SK-N-MC (cell line): ENCODE measurements around the gene ASB3.

Experiments used
- EZH2 ChIP-seq: fragments of 200-600 bp; sonication (generic); IDR thresholded peaks from one replicate; pipeline ENCODE4 v1.6.1; 2017; ENCODE audit warnings: antibody characterized with exemption
- FOXP2 ChIP-seq: optimal IDR thresholded peaks from 2 replicates; pipeline ENCODE3; 2011; ENCODE audit warnings: mild to moderate bottlenecking, moderate library complexity; ENCODE audit not compliant: insufficient read depth; ENCODE audit errors: extremely low read length, control extremely low read depth
- POLR2AphosphoS5 ChIP-seq: IDR thresholded peaks from 2 replicates; pipeline ENCODE4 v1.6.1; 2012; ENCODE audit warnings: mild to moderate bottlenecking, low read depth, low read length, borderline replicate concordance

GRCh38 chr2:53769318-53769945 is 17.3 kb downstream of the ASB3 start:
- TF ChIP-seq POLR2AphosphoS5 = no peak
- TF ChIP-seq EZH2 = no peak
- no peak for TF ChIP-seq FOXP2
